GM21528 (cell line): ENCODE measurements around the gene DYNLRB2.

ENCODE experiments used
- ATAC-seq: cut with Tn5 transposase; IDR thresholded peaks from one replicate; pipeline ENCODE4 v1.9.1; 2021; ENCODE audit warnings: mild to moderate bottlenecking, moderate library complexity; ENCODE audit not compliant: unreplicated experiment, low FRiP score

DYNLRB2 gene

DNA sequence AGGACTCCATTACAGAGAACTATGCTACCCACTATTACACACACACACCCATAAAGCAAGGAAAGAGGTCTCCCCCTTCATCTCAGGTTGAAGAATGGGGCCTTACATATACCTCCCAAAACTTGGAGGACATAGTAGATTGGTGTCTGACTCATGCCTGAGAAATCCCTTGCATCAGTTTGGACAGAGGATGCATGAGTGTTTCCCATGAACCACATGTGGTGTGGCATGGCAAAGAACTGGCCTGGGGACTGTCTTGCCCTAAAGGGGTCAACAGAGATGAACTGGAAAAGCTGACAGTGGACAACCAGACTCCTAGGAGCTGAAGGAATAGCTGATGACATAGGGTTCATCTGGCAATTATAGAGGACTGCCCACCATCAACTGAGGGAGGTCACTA is 54.0 kb downstream of the DYNLRB2 start:
- no peak for ATAC-seq

DNA sequence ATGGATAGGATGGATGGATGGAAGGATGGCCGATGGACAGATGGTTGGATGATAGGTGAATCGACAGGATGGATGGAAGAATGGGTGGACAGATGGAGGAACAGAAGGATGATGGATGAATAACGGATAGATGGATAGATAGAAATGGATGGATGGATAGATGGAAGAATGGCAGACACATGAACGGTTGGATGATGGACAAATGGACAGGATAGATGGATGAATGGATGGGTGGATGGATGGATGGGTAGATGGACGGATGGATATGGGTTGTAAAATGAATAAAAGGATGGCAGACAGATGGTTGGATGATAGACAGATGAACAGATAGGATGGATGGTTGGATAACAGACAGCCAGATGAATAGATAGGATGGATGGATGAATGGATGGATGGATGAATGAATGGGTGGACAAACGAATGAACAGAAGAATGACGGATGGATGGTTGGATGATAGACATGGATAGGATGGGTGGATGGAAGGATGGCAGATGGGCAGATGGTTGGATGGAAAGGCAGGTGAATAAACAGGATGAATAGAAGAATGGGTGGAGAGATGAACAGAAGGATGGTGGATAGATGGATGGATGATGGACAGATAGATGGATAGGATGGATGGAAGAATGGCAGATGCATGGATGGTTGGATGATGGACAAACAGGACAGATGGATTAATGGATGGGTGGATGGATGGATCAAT is 55.9 kb downstream of the DYNLRB2 start:
- no peak for ATAC-seq

DNA sequence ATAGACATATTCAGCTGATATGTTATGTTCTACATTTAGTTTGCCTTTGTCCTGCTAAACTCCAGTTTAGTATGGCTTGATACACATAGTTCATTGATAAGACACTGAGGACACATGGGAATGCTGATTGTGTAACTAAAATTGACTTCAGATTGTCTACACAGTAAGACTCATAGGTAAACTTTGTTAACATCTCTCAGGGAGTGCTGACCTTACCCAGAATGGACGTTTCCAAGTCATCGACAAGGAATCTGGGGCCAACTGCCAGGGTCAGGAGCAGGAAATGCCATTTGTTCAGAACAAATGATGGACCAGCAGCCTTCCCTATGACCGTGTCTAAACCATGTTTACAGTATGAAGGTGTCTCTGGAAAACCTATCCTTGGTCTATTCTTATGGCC is 58.7 kb downstream of the DYNLRB2 start:
- ATAC-seq = no peak
